ENCODE measurements around the gene CKS1B. TPM values are rescaled to one million over a fixed set of nuclear protein-coding genes. Genes with fewer than 3 reads are reported as not detected.

The CKS1B gene
- total RNA-seq, 1 donor = 23.2 TPM

- H3K9me3 ChIP-seq (ENCODE audit: low read depth, low read length) = no peaks in the 10 kb centered on the region
Measured at GRCh38 chr1:154967331-154967950, 7.0 kb upstream of the CKS1B start.

GRCh38 chr1:154968731-154969130 lies 5.8 kb upstream of the CKS1B start:
- Histone ChIP-seq H3K9me3 (ENCODE audit: low read depth, low read length) (no peaks in the 10 kb centered on the region), H3K27ac (ENCODE audit: low read depth, low read length) (peak overlapping the region; percentile 97), H3K27me3 (ENCODE audit: insufficient read depth, low read length) (no peaks in the 10 kb centered on the region), H2AFZ (ENCODE audit: low read length) (no peak overlapping the region), H3K4me1 (ENCODE audit: insufficient read depth, low read length) (peaks cover 57% of the 10 kb centered on the region), H3K36me3 (ENCODE audit: insufficient read depth, low read length) (peaks cover 45% of the 10 kb centered on the region), H3K4me3 (ENCODE audit: insufficient read depth, low read length) (peak overlapping the region; percentile 83), H3K79me2 (ENCODE audit: insufficient read depth, low read length) (peaks cover 56% of the 10 kb centered on the region), H3K4me2 (ENCODE audit: insufficient read depth, low read length) (peak overlapping the region; percentile 99), H4K20me1 (ENCODE audit: insufficient read depth, low read length) (peaks cover 39% of the 10 kb centered on the region)
- peak; percentile 68 for DNase-seq (ENCODE audit: insufficient read length, low spot score, missing footprints)
- TF ChIP-seq CTCF (IDR thresholded peaks at IDR 0.05; ENCODE audit: extremely low read depth, low read depth, low read length) = no peak

More at GRCh38 chr1:154967331-154967950, 7.0 kb upstream of the CKS1B start:
- H2AFZ ChIP-seq (ENCODE audit: low read length) = no peak overlapping the region
- H3K4me2 ChIP-seq (ENCODE audit: insufficient read depth, low read length) = peak overlapping the region; percentile 99
- H4K20me1 ChIP-seq (ENCODE audit: insufficient read depth, low read length) = peaks cover 39% of the 10 kb centered on the region
- H3K27ac ChIP-seq (ENCODE audit: low read depth, low read length) = peak overlapping the region; percentile 37
- H3K79me2 ChIP-seq (ENCODE audit: insufficient read depth, low read length) = peaks cover 59% of the 10 kb centered on the region
- H3K4me3 ChIP-seq (ENCODE audit: insufficient read depth, low read length) = peak overlapping the region; percentile 83
- peaks cover 48% of the 10 kb centered on the region for H3K4me1 ChIP-seq (ENCODE audit: insufficient read depth, low read length)
- TF ChIP-seq CTCF (IDR thresholded peaks at IDR 0.05; ENCODE audit: extremely low read depth, low read depth, low read length) = no peak
- H3K27me3 ChIP-seq (ENCODE audit: insufficient read depth, low read length) = no peaks in the 10 kb centered on the region
- peak; percentile 80 for DNase-seq (ENCODE audit: insufficient read length, low spot score, missing footprints)
- H3K36me3 ChIP-seq (ENCODE audit: insufficient read depth, low read length) = peaks cover 57% of the 10 kb centered on the region

- Histone ChIP-seq H3K27ac (ENCODE audit: low read depth, low read length) (peak overlapping the region; percentile 97), H2AFZ (ENCODE audit: low read length) (no peak overlapping the region), H4K20me1 (ENCODE audit: insufficient read depth, low read length) (peaks cover 39% of the 10 kb centered on the region)
Measured at GRCh38 chr1:154969246-154969645, 5.2 kb upstream of the CKS1B start.

More at GRCh38 chr1:154969246-154969645, 5.2 kb upstream of the CKS1B start:
- Histone ChIP-seq H3K4me1 (ENCODE audit: insufficient read depth, low read length) (peaks cover 59% of the 10 kb centered on the region), H3K36me3 (ENCODE audit: insufficient read depth, low read length) (peaks cover 40% of the 10 kb centered on the region), H3K4me2 (ENCODE audit: insufficient read depth, low read length) (peak overlapping the region; percentile 99), H3K4me3 (ENCODE audit: insufficient read depth, low read length) (peak overlapping the region; percentile 83), H3K79me2 (ENCODE audit: insufficient read depth, low read length) (peaks cover 55% of the 10 kb centered on the region), H3K27me3 (ENCODE audit: insufficient read depth, low read length) (no peaks in the 10 kb centered on the region), H3K9me3 (ENCODE audit: low read depth, low read length) (no peaks in the 10 kb centered on the region)
- peak; percentile 46 for DNase-seq (ENCODE audit: insufficient read length, low spot score, missing footprints)
- TF ChIP-seq CTCF (IDR thresholded peaks at IDR 0.05; ENCODE audit: extremely low read depth, low read depth, low read length) = no peak
